GM19035 (cell line): ENCODE results near the gene CEACAM8.
"Not testable (repeated sequence)": the region's sequence is repeated elsewhere in the genome, so short reads cannot be mapped to it uniquely, and the experiment has no call there.

Experiments used
- ATAC-seq: cut with Tn5 transposase; IDR thresholded peaks from one replicate; pipeline ENCODE4 v1.9.1; 2021; ENCODE audit not compliant: unreplicated experiment

Gene CEACAM8

DNA sequence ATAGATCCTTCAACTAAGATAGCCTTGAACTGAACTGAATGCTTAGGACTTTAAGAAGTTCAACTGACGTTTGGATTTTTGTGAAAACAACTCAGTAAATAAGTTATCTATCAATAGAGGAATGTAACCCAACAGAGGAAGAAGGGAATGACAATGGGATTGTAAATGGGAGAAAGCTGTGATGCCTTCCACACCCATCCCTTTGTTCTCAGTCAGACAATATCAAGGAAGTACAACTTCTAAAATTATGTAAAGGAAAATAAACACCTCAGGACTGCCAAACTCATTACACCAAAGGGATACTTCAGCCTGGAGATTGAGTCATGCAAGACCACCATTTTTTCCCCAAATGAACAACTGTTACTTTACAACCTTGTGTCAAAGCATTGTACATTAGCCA is 21.1 kb downstream of the CEACAM8 start:
- ATAC-seq, result no peak

DNA sequence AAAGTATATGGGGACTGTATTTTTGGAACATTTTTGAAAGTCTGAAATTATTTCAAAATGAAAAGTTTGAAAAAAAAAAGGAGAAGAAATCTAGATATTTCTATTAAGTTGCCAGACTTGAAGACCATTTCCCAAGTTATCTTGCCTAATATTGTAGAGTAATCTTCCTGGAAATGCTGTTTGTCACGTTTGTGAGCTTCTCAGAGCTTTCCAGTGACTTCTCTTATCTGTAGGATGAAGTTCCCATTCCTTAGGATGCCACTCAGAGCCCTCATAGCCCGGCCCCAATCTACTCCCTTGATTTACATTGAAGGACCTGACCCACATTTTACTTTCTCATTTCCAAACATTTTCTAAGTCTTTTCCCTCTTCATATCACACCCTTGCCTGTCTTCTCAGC is 23.6 kb downstream of the CEACAM8 start:
- no peak for ATAC-seq

DNA sequence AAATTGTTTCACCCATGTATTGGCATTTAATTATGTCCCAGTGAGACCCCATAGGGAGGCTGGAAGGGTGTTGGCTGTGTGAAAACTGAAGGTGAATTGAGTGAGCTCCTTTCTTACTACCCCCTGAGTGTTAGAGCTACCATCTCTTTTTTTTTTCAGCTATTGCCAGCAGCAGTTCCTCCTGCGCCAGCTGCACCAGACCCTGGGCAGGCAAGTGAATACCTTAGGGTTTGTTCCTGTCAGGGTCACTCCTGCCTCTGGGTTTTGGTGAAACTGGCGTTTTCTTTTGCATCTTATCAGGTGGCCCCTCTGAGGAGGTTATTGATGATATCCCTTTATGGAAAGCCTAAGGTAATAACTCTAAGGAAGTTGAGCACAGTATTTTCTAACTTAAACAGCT is 25.5 kb downstream of the CEACAM8 start:
- ATAC-seq, result no peak

DNA sequence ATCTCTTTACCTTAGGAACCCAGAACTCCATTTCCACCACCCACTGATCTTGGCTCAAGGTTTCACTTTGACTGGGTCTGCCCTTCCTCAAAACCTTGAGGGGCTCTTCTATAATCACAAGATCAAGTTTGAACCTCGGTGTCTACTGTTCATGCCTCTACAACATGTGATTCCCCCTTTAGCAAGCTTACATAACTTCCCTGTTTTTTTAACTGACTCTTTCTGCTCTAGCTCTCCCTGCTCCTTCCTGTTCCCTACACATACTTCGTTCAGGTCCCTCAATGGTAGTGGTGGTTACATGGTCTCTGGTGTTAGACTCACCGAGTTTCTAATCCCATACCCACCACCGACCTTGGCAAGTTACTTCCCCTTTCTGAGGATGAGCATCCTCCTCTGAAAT is 26.7 kb downstream of the CEACAM8 start:
- no peak for ATAC-seq

DNA sequence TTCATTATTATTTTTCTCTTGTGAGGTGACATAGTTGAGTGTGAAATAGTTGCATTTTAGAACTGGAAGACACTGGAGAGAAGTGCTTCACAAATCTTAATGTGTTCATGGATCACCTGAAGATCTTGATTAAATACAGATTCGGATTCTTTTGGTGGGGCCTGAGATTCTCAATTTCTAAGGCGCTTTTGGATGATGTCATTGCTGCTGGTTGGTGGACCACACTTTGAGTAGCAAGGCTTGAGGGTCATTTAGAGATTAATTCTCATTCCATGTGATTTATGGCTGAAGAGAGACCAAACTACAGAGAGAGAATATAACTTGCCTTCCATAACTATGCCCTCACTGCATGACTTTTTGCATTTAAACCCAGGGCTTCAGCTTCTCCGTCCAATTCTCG is 27.2 kb downstream of the CEACAM8 start:
- ATAC-seq, result no peak

DNA sequence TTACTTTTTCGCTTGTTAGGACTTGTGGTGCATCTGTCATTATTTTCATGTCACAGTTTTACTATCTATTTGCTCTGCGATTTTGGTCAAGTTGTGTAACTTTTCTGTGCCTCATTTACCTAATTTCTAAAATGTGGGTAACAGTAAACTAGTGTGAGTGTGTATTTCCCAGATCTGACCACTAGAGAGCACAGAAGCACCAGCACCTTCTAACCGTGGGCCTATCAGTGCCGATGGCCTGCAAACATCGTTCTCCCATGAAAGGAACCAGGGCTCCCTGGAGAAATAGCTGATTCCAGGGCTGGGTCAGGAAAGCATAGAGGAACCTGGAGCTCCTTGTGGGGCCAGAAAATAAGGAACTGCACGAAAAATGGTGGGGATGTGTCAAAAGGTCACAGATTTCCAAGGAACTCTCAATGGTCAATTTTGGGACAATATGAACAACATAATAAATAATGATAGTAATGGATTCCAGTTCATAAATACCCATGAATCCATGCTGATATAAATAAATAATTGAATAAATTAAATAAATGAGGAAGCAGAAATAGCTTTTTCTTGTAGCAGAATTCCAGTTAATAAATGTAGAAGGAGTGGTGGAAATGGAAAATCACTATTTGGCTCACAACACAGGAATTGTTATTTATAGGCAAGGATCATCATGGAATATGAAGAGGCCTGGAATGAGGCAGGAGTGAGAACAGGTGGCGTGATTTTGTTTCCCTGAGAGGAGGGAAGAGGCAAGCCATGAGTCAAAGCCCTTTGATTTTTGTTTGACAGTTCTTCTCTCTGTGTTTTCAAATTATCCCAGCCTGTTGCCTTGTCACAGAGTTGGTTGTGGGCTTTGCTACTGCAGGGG is 31.1 kb downstream of the CEACAM8 start:
- ATAC-seq, result no peak

DNA sequence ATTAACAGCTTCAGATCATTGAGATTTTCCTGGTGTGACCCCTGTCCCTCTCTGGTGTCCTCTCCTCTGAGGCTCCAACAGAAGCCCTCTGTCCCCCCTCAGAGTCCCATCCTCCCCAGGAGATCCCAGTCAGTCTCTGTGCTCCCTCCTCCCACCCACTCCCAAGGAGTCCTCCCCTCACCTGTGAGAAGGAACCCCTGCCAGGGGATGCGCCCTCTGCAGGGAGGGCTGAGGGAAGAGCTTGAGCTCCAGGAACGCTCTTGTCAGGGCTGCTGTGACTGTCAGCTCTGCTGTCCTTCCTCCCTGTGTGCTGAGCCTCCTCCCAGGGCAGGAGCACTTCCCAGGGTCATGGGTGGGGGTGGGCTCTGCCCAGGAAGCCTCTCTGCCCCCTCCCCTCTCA is 33.2 kb downstream of the CEACAM8 start:
- no peak for ATAC-seq

DNA sequence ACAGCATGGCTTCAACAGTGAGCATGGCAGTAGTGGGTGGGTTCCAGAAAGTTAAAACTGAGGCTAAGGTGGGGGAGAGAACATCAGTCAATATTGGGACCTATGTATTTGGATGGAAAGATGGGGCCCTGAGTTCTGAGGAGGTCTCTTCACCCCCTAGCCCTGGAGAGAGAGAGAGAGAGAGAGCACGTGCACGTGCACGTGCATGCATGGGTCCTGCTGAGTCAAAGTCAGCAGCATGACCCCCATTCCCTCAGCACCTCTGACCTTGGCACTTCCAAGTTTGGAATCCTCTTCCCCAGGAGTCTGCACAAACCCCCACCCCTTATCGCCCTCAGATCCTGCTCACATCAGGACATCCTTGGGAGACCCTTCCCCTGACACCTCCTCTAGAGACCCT is 34.0 kb downstream of the CEACAM8 start:
- ATAC-seq, result no peak

DNA sequence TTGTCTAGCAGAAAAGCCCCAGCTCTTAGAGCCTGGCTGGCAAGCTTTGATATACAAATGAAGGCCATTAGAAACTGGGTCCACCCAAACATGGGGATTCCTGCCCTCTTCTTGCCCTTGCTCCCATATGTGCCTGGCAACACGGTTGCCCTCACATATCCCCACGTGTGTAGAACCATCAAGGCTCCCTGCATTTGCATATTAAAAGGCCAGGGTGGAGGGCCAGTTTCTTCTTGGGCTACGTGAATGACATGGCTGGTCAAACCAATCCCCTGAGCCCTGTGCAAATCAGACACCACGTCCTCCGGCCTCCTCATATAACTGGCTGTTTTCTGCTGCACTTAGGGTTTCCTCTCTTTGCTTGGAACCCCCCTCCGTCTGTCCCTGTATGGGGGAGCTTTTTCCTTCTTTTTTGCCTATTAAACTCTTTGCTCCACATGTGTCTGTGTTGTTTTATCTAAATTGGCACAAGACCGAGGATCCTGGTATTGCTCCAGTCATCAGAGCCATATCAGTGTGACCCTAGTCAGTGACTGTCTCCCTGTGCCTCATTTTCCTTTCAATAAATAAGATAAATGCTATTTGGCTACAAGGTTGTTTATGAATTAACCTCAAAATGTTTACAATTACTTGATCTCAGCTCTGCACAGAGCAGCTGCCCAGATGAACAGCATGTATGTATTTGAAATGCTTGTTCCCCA is 36.1 kb downstream of the CEACAM8 start:
- no peak for ATAC-seq

DNA sequence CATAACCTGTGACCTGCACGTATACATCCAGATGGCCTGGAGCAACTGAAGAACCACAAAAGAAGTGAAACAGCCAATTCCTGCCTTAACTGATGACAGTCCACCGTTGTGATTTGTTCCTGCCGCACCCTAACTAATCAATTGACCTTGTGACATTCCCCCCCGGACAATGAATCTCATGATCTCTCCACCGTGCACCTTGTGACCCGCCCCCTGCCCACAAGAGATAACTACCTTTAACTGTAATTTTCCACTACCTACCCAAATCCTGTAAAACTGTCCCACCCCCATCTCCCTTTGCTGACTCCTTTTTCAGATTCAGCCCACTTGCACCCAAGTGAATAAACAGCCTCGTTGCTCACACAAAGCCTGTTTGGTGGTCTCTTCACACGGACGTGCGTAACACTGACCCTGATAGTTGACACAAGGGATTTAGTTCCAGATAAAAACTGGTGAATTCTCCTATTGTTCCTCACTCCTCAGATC is 37.3 kb downstream of the CEACAM8 start:
- not testable (repeated sequence) for ATAC-seq

DNA sequence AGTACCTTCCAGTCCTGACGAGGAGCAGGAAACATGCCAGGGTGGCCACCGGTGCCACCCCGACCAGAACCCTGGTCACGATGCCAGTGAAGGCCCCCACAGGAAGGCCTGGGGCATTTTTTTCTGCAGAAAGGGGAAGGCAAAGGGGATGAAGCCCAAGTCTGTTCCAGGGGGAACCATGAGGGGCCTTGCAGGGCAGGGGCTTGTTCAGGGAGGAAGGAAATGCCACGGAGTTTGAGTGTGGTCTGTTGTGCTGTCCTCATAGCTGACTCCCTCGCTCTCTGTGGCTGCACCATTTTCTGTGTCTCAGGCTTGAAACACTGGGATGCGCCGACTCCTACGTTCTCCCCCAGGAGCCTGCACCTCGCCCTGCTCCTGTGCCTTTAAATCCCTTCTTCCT is 38.9 kb downstream of the CEACAM8 start:
- no peak for ATAC-seq

DNA sequence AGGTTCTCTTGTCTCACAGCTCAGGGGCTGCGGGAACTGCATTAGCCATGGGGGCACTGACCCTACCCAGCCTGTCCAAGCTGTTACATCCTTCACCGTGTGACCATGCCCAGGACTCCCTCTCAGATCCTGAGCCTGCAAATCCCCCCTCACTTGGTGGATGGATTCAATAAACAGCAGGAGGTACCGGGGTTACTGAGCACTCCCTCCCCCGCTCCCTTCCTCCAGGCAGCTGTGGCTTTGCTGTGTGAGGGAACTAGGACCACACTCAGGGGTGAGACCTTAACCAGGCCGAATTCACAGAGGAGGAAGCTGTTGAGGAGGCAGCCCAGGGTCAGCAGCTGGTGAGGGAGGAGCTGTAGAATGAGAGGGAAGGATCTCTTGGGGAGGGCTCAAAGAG is 39.4 kb downstream of the CEACAM8 start:
- no peak for ATAC-seq

DNA sequence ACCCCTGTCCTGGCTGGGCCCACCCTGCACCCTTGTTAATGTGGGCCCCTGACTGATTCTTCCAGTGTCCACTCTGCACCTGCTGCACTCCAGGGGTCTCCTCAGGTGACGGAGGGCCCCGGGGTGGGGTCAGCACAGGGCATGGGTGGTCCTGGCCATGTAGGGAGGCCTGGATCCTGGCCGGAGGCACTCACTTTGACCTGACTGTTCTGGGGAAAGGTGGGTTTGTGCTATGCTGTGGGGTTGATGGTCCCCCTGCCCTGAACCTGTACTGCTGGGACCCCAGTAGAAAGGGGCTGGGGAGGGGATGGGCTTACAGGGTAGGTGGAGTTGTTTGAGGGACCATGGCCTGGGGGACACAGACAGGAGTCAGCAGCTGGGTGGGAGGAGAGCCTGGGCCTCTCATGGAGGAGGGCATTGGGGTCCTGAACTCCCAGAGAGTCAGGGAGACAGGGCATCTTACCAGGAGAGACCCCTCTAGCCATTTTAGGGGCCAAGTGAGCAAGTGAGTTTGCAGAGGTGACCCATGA is 40.6 kb downstream of the CEACAM8 start:
- ATAC-seq, result no peak

DNA sequence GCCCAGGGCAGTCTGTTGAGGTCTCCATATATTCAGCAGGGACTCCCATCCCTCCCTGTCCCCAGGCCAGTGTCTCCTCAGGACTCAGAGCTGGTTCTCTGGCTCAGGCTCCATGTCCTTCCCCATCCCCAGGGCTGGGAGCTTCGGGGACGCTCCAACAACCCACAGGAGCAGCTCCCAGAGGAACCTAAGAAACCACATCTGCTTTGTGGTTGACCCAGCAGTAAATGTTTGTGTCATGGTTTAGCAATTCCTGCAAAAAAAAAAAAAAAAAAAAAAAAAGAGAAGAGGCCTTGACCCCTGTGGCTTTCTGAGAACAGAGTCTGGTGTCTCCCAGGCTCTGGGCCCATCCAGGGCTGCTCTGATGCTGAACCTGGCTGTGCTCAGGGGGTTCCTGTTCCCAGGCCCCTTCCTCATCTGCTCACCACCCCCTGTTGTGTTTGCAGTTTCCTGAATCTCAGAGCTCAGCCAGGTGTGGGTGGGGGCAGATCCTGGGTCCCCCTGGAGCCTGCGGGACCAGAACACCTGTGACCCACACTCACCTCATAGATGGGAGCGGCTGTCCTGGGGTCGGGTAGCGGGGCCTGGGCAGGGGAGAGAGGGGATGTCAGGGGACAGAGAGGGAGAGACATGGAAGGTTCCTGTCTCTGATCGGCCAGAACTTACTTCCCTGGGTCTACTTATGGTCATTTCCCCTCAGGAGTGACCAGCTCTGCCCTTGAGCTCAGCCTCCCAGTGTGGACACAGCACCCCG is 41.3 kb downstream of the CEACAM8 start:
- ATAC-seq, result no peak

DNA sequence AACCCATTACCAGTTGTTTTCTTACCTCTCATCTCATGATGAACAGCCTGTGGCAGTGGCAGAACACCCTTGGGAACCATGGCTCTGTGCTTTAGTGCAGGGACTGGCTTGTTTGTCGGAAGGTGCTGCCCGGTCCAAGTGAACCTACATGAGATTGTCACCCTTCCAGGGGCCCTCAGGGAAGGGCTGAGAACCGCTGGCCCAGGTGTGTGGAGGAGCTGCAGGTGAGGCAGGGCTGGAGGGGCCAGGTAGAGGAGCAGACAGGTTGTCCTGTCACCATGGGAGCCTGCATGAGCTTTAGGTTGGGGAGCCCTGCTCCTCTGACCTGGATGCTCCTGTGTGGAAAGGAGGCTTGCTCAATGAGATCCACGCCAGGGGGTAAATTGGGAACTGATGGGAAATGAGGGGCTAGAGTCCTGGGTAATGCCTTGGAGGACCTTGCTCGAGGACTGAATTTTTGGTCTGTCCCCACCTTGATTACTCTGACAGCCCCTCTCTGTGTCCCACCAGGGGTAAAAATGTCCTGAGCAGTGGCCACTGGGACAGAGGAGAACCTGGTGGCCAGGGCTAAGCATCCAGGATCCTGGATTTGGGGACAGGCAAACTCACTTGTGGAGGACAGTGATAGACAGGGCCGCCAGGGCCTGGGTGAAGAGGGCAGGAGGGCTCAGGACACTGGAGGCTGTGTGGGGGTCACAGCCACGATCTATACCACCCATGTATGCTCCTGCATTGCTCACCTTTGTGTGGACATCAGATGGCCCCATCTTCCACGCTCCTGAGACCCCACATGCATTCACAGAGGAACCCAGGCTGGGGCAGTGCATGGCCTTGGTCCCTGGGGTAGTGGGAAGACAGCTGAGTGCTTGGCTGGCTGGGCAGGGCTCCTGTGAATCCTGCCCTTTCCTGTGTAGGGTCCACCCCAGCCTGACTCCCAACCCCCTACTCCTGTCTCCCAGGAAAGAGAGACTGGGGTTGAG is 42.3 kb downstream of the CEACAM8 start:
- ATAC-seq, result no peak

DNA sequence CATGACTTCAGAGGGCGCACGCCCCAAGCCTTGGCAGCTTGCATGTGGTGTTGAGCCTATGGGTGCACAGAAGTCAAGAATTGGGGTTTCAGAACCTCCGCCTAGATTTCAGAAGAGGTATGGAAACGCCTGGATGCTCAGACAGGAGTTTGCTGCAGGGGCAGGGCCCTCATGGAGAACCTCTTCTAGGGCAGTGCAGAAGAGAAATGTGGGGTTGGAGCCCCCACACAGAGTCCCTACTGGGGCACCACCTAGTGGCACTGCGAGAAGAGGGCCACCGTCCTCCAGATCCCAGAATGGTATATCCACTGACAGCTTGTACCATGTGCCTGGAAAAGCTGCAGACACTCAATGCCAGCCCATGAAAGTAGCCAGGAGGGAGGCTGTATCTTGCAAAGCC is 44.2 kb downstream of the CEACAM8 start:
- not testable (repeated sequence) for ATAC-seq

DNA sequence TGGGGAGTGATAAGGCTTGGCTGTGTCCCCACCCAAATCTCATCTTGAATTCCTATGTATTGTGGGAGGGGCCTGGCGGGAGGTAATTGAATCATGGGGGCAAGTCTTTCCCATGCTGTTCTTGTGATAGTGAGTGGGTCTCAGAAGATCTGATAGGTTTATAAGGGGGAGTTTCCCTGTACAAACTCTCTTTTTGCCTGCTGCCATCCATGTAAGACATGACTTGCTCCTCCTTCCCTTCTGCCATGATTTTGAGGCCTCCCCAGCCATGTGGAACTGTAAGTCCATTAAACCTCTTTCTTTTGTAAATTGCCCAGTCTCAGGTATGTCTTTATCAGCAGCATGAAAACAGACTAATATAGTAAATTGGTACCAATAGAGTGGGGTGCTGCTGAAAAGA is 45.7 kb downstream of the CEACAM8 start:
- ATAC-seq, result not testable (repeated sequence)

DNA sequence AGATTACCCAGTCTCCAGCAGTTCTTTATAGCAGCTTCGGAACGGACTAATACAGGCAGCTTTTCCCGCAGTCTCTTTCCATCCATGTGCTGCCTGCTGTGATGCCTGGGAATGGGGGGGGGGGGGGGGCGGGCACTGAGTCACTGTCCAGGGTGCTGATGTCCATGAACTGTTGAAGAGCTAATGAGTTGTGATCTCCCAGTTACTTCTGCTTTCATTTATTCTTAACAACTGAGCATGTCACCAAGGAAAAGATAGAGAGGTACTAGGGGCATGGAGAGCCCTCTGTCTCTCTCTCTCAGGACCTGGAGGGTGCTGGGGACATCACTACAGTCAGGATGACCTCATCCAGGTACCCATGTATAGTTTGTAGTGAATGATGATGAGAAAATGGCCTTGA is 46.2 kb downstream of the CEACAM8 start:
- no peak for ATAC-seq

DNA sequence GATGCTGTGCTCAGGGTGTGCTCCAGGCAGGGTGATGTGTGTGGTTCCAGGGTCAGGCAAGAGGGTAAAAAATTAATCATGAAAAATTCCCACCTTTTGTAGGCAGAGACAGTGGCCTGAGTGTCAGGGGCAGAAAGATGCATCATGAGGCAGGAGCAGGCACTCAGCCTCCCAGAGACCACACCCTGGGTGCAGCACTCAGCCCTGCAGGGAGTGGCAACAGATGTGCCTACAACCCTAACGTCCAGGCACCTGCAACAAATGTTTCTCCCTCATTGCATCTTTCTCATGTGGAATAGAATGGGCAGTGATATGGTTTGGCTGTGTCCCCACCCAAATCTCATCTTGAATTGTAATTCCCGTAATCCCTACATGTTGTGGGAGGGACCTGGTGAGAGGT is 46.8 kb downstream of the CEACAM8 start:
- ATAC-seq, result no peak

DNA sequence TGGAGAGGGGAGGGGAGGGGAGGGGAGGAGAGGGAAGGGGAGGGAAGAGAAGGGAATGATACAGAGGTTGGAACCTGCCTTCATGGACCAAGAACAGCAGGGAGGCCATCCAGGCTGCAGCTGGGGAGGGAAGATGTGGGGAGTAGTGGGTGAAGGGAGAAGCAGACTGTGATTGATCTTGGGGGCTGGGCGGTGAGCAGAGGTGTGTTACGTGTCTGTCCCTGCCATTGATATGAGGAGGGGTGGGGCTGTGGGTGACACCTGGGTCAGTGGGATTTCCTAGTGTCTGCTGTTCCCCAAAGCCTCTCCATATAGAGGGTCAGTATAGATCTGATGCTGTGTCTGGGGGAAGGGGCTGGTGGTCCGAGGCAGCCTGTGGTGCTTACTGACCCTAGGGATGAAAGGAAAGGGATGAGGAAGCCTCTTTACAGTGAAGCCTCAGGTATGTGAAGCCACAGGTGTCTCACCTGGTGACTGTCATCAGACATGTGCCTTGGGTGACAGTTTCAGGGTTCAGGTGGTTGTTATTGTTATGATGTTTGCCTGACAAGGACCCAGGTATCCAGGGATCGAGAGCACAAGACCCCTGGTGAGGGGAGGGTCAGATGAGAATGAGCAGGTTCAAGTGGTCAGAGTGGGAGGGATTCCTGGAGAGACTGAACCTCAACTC is 47.8 kb downstream of the CEACAM8 start:
- ATAC-seq, result no peak
